Stimulated activated CD4-positive, alpha-beta T cell treated with anti-CD3 and anti-CD28 coated beads, Interleukin-2, amount 100 ng/mL, for 4 hours (primary cell): ENCODE data around the gene MGAT5.

ENCODE experiments used
- DNase-seq: peaks from one replicate; pipeline ENCODE4 v3.0.0-alpha.2; 2020; ENCODE audit warnings: low read depth

The MGAT5 gene

DNA sequence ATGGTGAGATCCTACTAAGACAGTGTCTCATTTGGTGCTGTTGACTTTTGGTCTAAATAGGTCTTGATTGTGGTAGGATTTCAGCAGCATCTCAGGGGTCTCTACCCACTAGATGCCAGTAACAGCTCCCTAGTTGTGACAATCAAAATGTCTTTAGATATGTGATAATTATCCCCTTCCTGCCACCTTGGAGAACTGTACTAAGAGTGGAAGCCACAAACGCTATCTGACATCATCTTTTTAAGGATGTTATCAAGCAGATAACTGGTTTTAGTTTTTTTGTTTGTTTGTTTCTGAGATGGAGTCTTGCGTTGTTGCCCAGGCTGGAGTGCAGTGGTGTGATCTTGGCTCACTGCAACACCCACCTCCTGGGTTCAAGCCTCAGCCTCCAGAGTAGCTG, 3.1 kb downstream of the MGAT5 start:
- DNase-seq = no peak

DNA sequence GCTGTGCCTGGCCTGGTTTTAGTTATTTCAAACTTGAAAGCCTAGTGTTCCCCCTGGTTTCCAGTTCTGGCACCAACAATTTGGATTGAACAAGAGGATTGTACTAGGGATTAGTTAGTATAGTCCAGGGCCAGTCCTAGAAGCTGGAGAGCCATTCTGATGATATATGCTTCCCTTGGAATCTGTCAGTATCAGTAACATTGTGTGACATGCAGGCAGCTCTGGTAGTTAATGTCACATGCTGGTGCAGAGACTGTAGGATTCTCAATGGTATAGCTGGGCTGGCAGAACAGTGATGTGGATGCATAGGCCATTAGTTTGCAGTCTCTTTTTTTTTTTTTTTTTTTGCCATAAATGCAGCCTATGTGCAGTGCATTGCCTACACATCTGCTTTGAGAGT, 3.6 kb downstream of the MGAT5 start:
- DNase-seq = no peak

DNA sequence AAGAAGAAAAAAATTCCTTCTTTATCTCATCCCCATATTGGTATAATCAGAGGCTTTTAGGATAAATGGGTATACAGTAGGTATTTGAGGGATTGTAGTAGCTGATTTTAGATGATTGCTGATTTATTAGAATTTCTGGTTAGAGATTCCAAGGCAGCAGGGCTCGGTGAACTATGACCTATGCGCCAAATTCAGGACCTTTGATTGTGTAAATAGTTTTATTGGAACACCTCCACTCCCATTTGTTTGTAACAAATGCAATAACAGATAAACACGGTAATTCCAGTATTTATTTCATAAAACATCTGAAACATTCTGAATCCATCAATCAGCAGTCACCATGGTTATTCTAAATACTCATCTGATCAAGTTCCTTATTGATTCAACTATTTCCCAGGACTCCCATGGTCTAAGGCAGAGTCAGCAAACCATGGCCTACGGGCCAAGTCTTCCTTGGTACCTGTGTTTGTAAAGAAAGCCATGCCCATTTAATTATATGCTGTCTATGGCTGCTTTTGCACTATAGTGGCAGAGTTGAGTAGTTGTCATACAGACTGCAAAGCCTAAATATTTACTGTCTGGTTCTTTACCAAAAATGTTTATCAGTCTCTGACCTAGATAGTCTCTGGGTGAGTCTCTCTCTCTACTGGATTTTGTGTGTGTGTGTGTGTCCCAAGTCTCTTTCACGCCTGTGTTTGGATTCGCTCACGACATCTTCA, 4.3 kb downstream of the MGAT5 start:
- DNase-seq = no peak

DNA sequence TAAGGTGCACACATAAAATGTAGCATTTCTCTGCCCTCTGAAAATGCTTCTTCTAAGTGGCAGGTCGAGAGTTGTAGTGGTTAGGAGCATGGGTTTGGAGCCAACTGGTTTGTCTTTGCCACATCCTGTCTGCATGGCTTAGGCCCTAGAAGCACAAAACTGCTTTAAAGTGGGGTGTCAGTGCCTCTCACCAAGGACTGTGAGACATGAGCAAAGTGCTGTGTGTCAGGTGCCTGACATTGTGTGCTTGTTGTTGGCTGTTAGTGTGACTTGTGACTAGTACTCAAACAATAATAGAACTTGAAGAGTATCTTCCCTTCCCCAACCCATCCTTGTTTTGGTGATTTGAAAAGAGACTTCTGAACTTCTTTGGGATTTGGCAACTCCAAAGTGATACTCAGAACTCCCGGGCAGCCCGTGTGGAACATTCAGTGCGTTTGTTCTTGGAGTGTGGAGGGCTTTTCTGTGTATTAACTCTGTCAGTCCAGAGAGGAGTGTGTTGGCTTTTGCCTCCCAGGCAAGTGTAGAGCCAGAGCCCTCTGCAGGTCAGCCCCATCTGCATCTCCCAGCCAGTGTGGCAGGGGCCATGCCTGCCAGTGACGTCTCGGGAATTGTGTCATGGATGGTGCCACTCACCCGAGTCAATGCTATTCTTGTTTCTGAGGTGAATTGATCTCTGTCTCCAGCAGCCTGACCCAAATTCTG, 5.0 kb downstream of the MGAT5 start:
- peak; percentile 26 for DNase-seq

DNA sequence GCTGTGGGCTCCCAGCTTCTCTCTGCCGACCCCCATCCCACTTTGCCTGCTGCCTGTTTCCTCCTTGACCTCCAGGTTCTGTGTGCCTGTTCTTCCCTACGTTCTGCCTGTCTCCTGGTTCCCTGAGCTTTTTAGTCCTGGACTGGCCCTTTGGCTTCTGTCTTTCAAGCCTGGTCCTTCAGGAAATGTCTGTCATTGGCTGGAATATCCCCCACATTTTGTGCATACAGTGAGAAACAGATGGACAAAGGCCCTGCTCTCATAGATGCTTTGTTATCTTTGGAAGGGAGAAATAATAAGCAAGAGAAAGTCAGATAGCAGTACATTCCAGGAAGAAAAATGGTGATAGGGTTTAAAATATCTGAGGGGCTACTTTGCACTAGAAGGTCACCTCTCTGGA, 5.7 kb downstream of the MGAT5 start:
- DNase-seq = no peak

DNA sequence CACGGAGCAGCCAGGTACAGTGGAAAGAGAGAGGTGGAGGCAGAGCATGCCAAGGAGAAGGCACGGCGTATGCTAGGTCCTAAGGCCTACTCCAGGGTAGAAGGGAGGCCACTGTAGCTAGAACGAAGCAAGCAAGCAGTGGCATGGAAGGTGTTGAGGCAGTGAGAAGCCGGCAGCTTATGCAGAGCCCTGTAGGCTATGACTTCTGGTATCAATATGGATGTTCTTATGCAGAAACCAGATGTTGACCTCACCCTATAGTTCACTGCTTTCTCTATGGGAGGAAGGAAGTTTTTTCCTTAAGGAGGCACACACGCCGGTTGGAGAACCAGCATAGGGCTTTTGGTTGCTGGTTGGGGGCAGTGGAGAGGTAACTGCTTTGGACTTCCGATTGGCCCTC, 6.1 kb downstream of the MGAT5 start:
- DNase-seq = no peak

DNA sequence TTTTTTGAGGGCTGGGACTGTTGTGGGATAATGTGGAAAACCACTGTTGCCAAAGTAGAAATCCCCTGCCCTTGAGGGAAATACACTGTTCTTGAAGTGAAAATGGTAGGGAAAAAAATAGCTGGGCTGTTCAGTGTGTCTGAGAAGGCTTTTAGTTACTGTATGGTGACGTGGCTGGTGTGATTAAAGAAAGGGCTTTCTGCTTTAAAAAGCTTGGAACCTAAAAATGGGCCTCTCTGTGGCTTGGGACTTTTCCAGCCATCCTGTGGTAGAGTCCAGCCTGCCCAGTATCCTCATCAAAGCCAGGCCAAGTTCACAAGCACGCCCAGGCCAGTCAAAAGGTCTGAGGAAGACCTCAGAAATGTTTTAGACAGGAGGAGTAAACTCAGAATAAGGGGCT, 6.8 kb downstream of the MGAT5 start:
- DNase-seq = no peak

DNA sequence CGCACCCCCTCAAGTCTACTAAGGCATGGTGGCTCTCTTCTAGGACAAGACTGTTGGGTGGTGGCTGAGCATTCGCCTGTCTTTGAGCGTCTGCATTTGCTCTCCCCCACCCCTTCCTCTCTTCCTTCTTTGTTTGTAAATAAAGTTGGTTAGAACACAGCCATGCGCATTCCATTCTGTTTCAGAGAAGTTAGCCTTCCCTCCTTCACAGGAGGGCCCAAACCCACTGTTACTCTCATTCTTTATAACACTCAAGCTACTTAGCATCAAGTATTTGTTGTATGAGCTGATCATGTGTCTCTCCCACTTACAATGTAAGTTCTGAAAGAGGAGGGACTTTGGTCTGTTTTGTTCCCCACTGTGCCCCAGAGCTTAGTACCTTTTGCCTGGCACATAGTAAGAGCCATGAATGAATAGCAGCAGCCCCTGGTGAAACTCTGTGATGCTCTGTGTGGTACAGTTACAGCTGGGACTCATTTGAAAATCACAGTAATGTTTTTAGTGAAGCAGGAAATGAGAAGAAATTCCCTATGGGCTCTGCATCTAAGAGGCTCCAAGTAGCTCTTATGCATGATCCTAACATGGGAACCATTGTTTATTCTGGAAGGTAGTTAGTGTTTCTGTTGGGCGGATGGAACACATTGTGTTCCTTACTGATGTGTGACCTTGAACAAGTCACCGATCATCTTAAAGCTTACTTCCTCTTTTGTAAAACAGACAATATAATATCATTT, 7.7 kb downstream of the MGAT5 start:
- no peak for DNase-seq

DNA sequence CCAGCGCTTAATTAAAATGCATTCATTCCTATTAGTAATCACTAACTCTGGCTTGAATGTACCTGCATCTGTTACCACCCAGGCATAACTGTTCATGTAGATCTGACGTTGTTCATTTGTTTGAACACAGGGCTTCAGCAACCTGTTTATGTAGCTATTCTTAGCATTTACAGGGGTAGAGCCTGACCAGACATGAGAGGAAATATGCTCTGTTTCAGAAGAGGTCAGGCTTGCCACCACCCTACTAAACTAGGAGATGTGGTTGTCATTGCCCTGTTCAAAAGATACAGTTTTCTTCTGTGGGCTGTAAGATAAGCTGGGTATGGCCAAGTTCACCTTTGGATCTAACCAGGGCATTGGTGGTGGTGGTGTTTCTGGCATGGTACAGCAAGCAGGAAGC, 8.8 kb downstream of the MGAT5 start:
- no peak for DNase-seq

DNA sequence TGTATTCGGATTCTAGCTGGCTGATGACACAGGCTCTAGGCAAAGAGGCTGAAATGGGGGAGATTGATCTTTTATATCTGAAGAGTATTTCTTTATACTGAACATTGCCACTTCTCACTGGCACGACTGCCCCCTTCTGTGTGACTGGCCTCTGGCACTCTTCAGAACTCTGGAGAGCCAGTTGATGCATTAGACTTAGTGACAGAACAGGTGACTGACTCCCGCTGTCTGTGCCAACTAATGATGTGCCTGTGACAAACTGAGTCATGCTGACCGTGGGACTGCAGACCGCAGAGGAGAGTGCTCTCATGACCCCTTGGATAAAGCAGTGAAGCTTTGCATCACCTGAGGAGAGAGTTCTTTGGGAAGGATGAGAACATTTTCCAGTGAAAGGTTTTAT, 14.4 kb downstream of the MGAT5 start:
- DNase-seq = no peak

DNA sequence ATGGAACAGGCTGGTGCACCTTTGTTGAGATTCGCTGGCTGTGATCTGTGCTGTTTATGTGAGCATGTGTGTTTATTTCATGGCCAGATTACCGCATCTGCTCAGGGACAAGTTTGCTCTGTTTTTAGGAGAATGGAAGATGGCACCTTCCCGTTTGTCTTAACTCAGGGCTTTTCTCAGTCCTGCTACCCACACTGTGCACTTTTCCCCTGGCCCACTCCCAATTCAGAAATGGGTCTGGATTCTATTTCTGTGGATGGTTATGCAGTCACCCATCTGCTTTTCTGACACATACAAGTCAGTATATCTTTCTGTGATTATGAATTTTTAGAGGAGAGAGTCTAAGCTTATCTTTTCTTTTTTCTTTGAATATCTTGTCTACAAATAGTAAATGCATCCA, 15.4 kb downstream of the MGAT5 start:
- no peak for DNase-seq

DNA sequence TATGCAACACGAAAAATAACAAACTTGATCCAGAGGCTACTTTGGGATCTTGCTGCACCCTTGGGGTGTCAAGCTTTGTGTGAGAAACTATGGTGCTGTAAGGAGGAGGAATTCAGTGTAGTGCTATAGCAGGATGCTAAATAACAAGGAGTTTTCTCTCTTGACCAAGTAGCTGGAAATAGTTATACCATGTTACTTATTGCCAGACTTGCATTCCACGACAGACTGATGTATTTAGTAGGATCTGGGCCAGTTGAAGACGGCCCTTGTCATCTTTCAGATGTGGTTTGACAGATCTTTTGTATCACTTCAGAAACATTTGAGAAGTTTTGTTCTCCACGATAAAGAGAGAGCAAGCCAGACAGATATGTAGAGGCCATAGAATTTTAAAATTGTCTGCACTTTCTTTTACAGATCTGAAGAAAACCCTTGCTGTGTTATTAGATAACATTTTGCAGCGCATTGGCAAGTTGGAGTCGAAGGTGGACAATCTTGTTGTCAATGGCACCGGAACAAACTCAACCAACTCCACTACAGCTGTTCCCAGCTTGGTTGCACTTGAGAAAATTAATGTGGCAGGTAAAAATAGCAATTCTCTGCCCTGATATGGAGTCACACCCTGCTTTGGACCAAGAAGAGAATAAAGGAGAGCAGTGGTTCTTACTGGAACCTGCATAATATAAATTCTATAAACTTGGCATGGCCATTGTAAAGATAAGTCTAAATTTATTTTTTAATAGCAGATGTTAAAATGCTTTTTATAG, 16.3 kb downstream of the MGAT5 start:
- no peak for DNase-seq

DNA sequence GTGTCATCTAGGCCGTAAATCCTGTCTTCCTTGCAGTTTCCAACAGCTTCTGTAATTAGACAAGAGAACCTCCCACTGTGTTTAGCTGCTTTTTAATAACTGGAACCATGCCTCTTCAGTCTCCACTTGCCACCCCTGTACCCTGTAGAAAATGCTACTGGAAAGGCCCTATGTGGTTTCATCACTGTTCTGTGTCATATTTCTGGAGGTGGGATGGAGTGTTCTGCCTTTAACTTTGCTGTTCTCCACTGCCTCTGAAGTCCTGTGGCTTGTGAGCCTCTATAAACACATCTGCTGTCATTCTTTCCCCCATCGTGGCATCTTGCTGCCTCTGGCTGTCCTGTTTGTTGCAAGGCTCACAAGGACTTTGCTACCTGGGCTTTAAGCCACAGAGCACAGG, 17.9 kb downstream of the MGAT5 start:
- DNase-seq = no peak

DNA sequence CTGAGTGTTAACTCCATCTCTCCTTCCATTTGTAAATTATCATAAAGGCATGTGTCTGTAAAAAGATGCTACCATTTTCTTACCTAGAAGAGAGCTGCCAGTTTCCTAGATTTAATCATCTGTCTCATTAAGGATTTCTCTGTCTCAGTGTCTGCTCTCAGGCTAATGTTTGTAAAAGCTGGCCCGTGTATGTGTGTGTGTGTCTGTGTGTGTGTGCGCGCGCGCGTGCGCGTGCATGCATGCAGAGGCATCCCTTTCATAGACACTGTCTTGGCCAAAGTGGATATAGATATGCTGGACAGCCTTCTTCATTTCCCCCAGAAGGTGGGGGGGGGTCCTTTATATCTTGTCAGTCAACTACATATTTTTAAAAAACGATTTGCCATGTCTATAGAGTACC, 18.9 kb downstream of the MGAT5 start:
- no peak for DNase-seq

DNA sequence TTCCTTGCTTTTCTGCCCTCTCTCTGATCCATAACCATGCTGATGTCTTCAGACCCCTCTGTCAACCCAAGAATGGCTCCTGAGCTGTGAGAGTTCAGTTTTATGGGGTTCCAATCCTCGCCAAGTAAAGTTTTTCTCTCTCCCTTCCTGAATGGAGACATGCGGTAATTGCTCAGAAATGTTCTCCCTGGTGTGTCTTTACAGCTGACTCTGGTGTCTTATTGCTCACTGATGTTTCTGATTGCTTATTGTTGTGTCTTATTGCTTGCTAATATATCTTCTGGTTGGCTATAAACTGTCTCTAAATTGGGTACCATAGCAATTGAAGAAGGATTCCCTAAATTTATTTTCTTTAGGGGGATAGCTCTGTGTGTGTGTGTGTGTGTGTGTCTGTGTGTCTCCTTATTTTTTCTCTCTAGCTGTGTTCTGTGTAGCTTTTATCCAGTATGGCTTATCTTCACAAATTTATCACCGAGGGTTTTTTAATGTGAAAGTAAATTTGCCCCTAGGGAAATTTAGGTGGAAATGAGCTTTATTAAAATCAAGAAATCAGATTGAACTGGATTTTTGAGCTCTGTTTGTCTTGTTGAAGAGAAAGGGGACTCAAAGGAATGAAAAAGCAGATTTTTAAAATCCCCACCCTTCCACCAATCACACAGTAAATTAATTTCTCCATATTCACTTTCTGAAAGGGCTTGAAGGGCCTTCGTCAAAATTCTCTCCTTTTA, 19.5 kb downstream of the MGAT5 start:
- no peak for DNase-seq

DNA sequence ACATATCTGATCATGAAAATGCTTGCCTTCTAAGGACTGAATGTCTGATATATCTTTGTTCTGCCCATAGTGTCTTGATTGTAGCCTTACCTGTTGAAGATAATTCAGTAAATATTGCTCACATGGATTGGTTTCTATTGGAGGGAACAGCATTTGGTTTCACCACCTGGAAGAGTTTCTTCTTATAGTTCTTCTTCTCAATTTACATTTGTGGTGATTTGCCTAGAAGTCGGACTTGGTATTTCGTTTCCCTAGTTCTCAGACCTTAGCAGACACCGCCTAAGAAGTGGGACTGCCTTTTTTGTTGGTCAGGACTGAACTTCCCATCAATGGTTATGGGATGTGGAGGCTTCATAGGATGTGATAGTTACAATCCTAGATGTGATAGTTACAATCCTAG, 20.2 kb downstream of the MGAT5 start:
- DNase-seq = no peak

DNA sequence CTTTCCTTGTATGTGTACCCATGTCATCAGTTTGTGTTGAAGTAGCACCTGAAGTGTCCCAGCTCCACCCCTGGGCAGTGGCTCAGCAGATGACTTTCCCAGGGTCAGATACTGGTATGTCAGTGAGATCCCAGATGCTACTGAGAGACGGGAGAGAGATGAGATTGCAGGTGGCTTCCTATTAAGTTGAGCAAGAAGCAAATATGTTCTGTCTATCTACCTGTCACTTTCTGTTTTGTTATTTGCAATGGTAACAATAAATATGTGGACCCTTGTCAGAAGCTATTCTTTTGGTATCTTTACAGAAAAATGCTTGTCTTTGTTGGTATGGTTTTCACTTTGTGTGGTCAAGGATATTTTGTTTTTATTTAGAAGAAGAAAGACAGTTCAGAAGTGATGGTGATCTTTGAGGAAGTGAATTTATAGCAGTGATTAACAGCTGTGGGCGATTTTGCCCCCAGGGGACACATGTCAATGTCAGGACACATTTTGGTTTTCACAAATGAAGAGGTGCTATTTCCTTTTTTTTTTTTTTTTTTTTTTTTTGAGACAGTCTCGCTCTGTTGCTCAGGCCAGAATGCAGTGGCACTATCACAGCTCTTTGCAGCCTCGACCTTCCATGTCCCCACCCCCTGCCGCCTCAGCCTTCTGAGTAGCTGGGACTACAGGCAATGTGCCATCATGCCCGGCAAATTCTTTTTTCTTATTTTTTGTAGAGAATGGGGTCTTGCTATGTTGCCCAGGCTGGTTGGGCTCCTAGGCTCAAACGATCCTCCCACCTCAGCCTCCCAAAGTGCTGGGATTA, 21.4 kb downstream of the MGAT5 start:
- no peak for DNase-seq

DNA sequence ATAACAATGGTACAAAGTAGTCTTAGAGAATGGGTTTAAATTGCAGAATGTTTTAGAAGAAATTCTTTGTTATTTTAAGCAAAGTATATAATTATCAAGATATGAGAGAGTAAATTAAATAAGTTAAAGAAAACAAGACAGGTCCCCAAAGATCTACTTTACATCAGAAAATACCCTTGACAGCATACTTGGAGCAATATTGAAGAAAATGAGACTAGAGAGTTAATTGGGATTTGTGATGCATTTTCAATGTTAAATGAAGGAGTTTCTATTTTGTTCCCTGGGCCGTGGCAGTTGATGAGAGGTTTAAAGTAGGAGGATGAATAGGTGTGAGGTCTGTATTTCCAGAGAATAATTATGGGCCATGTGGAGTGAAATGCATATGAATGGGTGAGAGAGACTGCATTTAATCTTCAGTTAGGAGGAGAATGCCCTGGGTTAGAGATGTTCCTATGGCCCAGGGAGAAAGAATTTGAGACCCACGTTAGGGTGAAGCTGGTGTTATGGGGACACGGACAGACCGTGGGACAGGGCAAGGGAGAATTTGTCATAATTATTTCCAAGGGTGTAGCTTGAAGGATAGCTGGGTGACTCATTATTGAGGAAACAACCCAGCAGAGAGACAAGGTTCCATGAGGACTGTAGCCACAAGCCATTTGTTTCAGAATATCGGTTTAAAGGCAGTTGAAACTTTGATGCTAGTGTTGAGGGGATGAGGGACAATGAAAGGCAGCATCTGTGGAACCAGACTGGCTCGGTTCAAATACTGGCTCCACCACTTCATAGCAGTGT, 22.7 kb downstream of the MGAT5 start:
- DNase-seq = no peak

DNA sequence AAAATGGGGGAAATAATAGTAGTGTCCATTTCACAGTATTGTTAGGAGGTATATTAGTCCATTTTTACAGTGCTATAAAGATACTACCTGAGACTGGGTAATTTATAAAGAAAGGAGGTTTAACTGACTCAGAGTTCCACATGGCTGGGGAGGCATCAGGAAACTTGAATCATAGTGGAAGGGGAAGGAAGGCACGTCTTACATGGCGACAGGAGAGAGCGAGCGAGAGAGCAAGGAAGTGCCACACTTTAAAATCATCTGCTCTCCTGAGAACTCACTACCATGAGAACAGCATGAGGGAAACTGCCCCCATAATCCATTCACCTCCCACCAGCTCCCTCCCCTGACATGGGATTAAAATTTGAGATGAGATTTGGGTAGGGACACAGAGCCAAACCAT, 23.4 kb downstream of the MGAT5 start:
- no peak for DNase-seq

DNA sequence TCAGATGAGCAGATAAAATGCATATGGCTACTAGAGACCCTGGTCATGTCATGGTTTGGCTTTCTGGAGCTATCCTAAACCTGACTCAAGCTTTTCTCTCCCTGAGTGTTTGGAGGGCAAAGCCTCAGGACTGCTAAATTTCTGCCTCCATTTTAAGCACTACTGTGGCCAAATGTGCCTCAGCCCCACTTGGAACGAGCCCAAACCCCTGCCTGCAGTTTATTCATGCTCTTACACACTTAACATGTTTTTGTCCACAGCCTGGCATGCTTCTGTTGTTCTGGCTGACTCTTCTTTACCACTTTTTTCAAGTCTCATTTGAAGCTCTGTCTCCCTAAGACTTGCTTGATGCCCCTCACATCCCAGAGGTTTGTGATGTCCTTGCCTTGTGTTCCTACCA, 24.7 kb downstream of the MGAT5 start:
- DNase-seq = no peak
